Neural crest cell (in vitro differentiated cells): ENCODE data around the gene COL6A1. TPM values are rescaled to one million over a fixed set of nuclear protein-coding genes. Genes with fewer than 3 reads are reported as not detected.

Source experiments
- DNase-seq: peaks from one replicate; pipeline ENCODE4 v3.0.0; 2021; ENCODE audit warnings: low read depth, mixed read lengths, low spot score
- H3K27ac Mint-ChIP-seq: one replicate; pipeline ENCODE4 v1.8.0; 2021; ENCODE audit warnings: mild to moderate bottlenecking, mixed read lengths; ENCODE audit not compliant: unreplicated experiment
- H3K27me3 Mint-ChIP-seq: 2 replicates; pipeline ENCODE4 v1.8.0; 2021; ENCODE audit warnings: low read depth, mild to moderate bottlenecking, mixed read lengths
- H3K36me3 Mint-ChIP-seq: 2 replicates; pipeline ENCODE4 v1.8.0; 2021; ENCODE audit warnings: low read depth, mild to moderate bottlenecking, mixed read lengths
- H3K4me1 Mint-ChIP-seq: 2 replicates; pipeline ENCODE4 v1.8.0; 2021; ENCODE audit warnings: mixed read lengths
- H3K4me3 Mint-ChIP-seq: one replicate; pipeline ENCODE4 v1.8.0; 2021; ENCODE audit warnings: mild to moderate bottlenecking, mixed read lengths
- H3K9me3 Mint-ChIP-seq: 2 replicates; pipeline ENCODE4 v1.8.0; 2021; ENCODE audit warnings: mixed read lengths
- CTCF ChIP-seq: fragments of 200-600 bp; sonication (generic); conservative IDR thresholded peaks from 2 replicates; pipeline ENCODE4 v1.5.0; 2021; ENCODE audit warnings: antibody characterized with exemption, mild to moderate bottlenecking
- total RNA-seq: library from RNA; stranded (reverse); gene quantifications from 2 replicates; pipeline ENCODE4 v1.2.1, GENCODE V29; 2021

COL6A1 gene
- total RNA-seq, 1 donor from 2014 or later: 120 TPM

DNA sequence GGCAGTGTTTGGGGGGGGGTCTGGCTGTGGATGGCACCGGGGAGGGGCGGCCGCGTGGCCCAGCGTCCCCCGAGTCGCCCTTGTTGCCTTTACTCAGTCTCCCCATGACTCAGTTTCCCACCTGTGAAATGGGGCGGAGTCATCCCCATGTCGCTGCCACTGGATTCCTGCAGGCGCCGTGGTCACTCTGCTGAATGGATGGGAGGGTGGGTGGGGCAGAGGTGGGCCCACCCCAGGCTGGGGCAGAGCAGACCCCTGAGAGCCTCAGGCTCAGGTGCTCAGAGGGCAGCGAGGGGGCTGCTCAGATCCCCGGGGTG, 2.0 kb downstream of the COL6A1 start:
- Mint-ChIP-seq H3K4me3 (no peak overlapping the region), H3K4me1 (peaks cover 14% of the 10 kb centered on the region), H3K36me3 (peaks cover 12% of the 10 kb centered on the region), H3K9me3 (no peaks in the 10 kb centered on the region), H3K27me3 (peaks cover 2% of the 10 kb centered on the region), H3K27ac (no peak overlapping the region)
- no peak for DNase-seq
- no peak for TF ChIP-seq CTCF

GRCh38 chr21:45983981-45984551, 2.5 kb downstream of the COL6A1 start:
- Mint-ChIP-seq H3K4me3 (peak overlapping the region; percentile 61), H3K36me3 (peaks cover 12% of the 10 kb centered on the region), H3K27ac (no peak overlapping the region), H3K4me1 (peaks cover 14% of the 10 kb centered on the region), H3K27me3 (peaks cover 2% of the 10 kb centered on the region), H3K9me3 (no peaks in the 10 kb centered on the region)
- DNase-seq: no peak
- TF ChIP-seq CTCF: no peak

DNA sequence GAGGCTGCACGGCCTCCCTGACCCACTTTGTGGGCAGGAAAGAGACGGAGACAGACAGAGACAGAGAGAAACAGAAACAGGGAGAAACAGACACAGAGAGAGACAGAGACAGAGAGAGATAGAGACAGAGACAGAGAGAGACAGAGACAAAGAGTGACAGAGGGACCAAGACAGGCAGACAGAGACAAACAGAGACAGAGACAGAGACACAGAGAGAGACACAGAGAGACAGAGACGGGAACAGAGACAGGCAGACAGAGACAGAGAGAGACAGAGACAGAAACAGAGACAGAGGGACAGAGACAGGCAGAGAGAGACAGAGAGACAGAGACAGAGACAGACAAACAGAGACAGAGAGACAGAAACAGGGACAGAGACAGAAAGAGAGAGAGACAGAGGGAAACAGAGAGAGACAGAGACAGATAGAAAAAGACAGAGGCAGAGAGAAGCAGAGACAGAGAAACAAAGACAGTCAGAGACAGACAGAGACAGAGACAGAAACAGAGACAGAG, 3.1 kb downstream of the COL6A1 start:
- DNase-seq: no peak
- Mint-ChIP-seq H3K4me1 (peaks cover 10% of the 10 kb centered on the region), H3K27me3 (peaks cover under 1% of the 10 kb centered on the region), H3K27ac (no peak overlapping the region), H3K36me3 (peaks cover 12% of the 10 kb centered on the region), H3K4me3 (peak overlapping the region; percentile 61), H3K9me3 (no peaks in the 10 kb centered on the region)
- no peak for TF ChIP-seq CTCF

GRCh38 chr21:45985471-45986315, 4.1 kb downstream of the COL6A1 start:
- Mint-ChIP-seq H3K27ac (no peak overlapping the region), H3K4me3 (peak overlapping the region; percentile 60), H3K27me3 (no peaks in the 10 kb centered on the region), H3K9me3 (no peaks in the 10 kb centered on the region), H3K4me1 (peaks cover 10% of the 10 kb centered on the region), H3K36me3 (peaks cover 12% of the 10 kb centered on the region)
- no peak for DNase-seq
- no peak for TF ChIP-seq CTCF

DNA sequence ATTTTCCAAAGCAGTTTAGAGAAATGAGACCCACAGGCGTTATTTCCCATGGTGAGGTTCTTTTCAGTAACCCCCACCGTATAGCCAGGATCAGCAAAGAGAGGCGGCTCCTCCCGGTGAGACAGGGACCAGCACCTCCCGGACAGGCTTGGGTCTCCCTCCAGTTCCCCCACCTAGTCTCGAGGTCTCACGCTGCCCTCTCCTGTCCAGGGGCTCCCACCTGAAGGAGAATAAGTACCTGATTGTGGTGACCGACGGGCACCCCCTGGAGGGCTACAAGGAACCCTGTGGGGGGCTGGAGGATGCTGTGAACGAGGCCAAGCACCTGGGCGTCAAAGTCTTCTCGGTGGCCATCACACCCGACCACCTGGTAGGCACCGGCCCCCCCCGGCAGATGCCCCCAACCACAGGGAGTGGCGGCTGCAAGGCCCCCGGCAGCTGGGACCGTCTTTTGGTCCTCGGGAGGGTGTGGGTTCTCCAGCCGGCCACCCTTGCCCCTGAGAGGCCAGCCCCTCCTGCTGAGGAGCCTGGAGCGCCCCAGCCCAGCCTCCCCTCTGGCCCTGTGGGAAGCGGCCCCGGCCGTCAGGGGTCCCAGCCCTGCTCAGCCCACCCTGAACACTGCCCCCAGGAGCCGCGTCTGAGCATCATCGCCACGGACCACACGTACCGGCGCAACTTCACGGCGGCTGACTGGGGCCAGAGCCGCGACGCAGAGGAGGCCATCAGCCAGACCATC, 4.9 kb downstream of the COL6A1 start:
- peaks cover 12% of the 10 kb centered on the region for H3K36me3 Mint-ChIP-seq
- peaks cover 10% of the 10 kb centered on the region for H3K4me1 Mint-ChIP-seq
- H3K27ac Mint-ChIP-seq: no peak overlapping the region
- H3K27me3 Mint-ChIP-seq: no peaks in the 10 kb centered on the region
- H3K9me3 Mint-ChIP-seq: no peaks in the 10 kb centered on the region
- TF ChIP-seq CTCF: no peak
- H3K4me3 Mint-ChIP-seq: no peak overlapping the region
- no peak for DNase-seq
